A549 (cell line): ENCODE data around the gene TMEM41A.

Source experiments
- CEBPB ChIP-seq, 2 experiments: fragments of >200 bp in 1 of 2; sonication (Bioruptor Twin) in 1 of 2; formaldehyde crosslinking in 1 of 2; IDR thresholded peaks; 2 replicates each; pipeline ENCODE4 v1.6.1; 2012 to 2016
- EP300 ChIP-seq, 2 experiments: fragments of >200 bp; sonication (Bioruptor Twin); formaldehyde crosslinking; IDR thresholded peaks; 2 replicates in 1 of 2; 3 replicates in 1 of 2; pipeline ENCODE4 v1.6.1; 2016 to 2017
- HDAC2 ChIP-seq: fragments of 200-600 bp; sonication (generic); IDR thresholded peaks from 2 replicates; pipeline ENCODE4 v1.6.1; 2016
- HOXA7 ChIP-seq: fragments of 250-450 bp; sonication (Bioruptor Pico); IDR thresholded peaks from 2 replicates; pipeline ENCODE4 v1.5.0; 2020; ENCODE audit warnings: mild to moderate bottlenecking, moderate library complexity
- MAX ChIP-seq: IDR thresholded peaks from 2 replicates; pipeline ENCODE4 v1.6.1; 2012
- MAZ ChIP-seq: fragments of 150-350 bp; IDR thresholded peaks from 2 replicates; pipeline ENCODE4 v1.6.1; 2014; ENCODE audit warnings: antibody characterized with exemption, low read depth, low read length, borderline replicate concordance
- MYC ChIP-seq: IDR thresholded peaks from 2 replicates; pipeline ENCODE4 v1.6.1; 2012; ENCODE audit warnings: mild to moderate bottlenecking, inconsistent platforms, low read length, improper control_type of control experiment, borderline replicate concordance
- NR3C1 ChIP-seq: fragments of >200 bp; sonication (Bioruptor Twin); formaldehyde crosslinking; IDR thresholded peaks from 3 replicates; pipeline ENCODE4 v1.6.1; 2017
- PBX3 ChIP-seq: IDR thresholded peaks from 2 replicates; pipeline ENCODE4 v1.6.1; 2012
- PHF8 ChIP-seq: fragments of 200-600 bp; sonication (generic); IDR thresholded peaks from 2 replicates; pipeline ENCODE4 v1.6.1; 2016; ENCODE audit warnings: low read depth, mild to moderate bottlenecking, antibody characterized with exemption, moderate library complexity, borderline replicate concordance
- POLR2A ChIP-seq: IDR thresholded peaks from 2 replicates; pipeline ENCODE4 v1.6.1; 2012; ENCODE audit warnings: mild to moderate bottlenecking, low read length
- SREBF2 ChIP-seq: fragments of 450-650 bp; IDR thresholded peaks from 2 replicates; pipeline ENCODE4 v1.6.1; 2014; ENCODE audit warnings: mild to moderate bottlenecking, moderate library complexity
- TF ChIP-seq, protein P1 (sequence below): fragments of >200 bp; sonication (Bioruptor Twin); formaldehyde crosslinking; IDR thresholded peaks from 3 replicates; pipeline ENCODE4 v1.5.1; 2016

DNA sequence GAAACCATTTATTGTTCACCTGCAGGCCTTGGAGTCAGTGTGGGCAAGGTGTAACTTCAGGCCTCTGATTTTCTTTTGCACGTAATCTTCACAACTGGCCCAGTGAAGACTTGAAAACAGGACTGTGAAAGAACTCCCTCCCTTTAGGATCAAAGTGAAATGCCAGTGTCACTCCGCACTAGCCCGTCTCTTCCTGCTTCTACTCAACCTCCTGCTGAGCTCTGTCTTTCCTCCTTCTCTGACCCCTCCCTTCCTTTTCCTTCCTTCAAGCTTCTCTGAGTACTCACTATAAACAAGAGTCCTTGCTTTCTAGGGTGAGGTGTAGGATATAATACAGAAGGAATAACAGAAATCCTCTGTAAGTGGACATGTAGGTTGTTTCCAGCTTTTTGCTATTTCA is 28.5 kb downstream of the TMEM41A start:
- no peak for TF ChIP-seq PHF8
- no peak for TF ChIP-seq MAX
- TF ChIP-seq, protein P1, sequence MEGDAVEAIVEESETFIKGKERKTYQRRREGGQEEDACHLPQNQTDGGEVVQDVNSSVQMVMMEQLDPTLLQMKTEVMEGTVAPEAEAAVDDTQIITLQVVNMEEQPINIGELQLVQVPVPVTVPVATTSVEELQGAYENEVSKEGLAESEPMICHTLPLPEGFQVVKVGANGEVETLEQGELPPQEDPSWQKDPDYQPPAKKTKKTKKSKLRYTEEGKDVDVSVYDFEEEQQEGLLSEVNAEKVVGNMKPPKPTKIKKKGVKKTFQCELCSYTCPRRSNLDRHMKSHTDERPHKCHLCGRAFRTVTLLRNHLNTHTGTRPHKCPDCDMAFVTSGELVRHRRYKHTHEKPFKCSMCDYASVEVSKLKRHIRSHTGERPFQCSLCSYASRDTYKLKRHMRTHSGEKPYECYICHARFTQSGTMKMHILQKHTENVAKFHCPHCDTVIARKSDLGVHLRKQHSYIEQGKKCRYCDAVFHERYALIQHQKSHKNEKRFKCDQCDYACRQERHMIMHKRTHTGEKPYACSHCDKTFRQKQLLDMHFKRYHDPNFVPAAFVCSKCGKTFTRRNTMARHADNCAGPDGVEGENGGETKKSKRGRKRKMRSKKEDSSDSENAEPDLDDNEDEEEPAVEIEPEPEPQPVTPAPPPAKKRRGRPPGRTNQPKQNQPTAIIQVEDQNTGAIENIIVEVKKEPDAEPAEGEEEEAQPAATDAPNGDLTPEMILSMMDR: no peak
- no peak for TF ChIP-seq SREBF2
- TF ChIP-seq POLR2A: no peak
- TF ChIP-seq EP300 (IDR thresholded peaks at IDR 0.05): no peak
- no peak for TF ChIP-seq HOXA7 (CRISPR knock-in tag)
- no peak for TF ChIP-seq PBX3
- TF ChIP-seq MAZ: no peak
- no peak for TF ChIP-seq MYC
- TF ChIP-seq CEBPB (IDR thresholded peaks at IDR 0.05): no peak
- TF ChIP-seq HDAC2: no peak
- TF ChIP-seq NR3C1: no peak
